ENCODE results near the gene GUCY2F.

GUCY2F gene

GRCh38 chrX:109360301-109360700, 121.6 kb downstream of the GUCY2F start:
- no peak for DNase-seq (ENCODE audit: low spot score)
- TF ChIP-seq, protein P1, sequence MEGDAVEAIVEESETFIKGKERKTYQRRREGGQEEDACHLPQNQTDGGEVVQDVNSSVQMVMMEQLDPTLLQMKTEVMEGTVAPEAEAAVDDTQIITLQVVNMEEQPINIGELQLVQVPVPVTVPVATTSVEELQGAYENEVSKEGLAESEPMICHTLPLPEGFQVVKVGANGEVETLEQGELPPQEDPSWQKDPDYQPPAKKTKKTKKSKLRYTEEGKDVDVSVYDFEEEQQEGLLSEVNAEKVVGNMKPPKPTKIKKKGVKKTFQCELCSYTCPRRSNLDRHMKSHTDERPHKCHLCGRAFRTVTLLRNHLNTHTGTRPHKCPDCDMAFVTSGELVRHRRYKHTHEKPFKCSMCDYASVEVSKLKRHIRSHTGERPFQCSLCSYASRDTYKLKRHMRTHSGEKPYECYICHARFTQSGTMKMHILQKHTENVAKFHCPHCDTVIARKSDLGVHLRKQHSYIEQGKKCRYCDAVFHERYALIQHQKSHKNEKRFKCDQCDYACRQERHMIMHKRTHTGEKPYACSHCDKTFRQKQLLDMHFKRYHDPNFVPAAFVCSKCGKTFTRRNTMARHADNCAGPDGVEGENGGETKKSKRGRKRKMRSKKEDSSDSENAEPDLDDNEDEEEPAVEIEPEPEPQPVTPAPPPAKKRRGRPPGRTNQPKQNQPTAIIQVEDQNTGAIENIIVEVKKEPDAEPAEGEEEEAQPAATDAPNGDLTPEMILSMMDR (IDR thresholded peaks at IDR 0.05; ENCODE audit: extremely low read depth, missing control alignments), result no peak

- TF ChIP-seq, protein P1 (IDR thresholded peaks at IDR 0.05; ENCODE audit: extremely low read depth, missing control alignments), result no peak
- DNase-seq (ENCODE audit: low spot score), result no peak
Measured at GRCh38 chrX:109357706-109358105, 124.2 kb downstream of the GUCY2F start.

- DNase-seq (ENCODE audit: low spot score), result no peak
- TF ChIP-seq, protein P1 (IDR thresholded peaks at IDR 0.05; ENCODE audit: extremely low read depth, missing control alignments), result no peak
Measured at GRCh38 chrX:109356684-109357083, 125.2 kb downstream of the GUCY2F start.

GRCh38 chrX:109352066-109352588, 129.8 kb downstream of the GUCY2F start:
- no peak for DNase-seq (ENCODE audit: low spot score)
- TF ChIP-seq, protein P1 (IDR thresholded peaks at IDR 0.05; ENCODE audit: extremely low read depth, missing control alignments), result no peak

DNA sequence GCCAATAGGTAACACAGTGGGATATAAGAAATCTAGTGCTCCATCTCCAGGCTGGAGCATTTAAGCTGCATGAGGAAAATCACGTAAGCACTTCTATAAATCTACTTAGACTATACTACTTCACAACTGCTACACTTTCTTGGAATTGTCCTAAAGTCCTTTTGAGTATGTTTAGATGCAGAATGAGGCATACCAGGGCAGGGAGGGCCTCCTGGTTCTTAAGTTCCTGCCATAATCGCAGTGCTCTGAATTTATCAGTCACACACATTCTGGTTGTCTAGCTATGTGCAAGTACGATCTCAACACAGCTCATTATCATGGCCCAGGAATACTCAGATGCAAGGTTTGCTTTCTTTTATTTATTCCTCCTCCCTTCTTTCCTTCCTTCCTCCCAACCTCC, 130.3 kb downstream of the GUCY2F start:
- DNase-seq (ENCODE audit: low spot score), result no peak
- TF ChIP-seq, protein P1 (IDR thresholded peaks at IDR 0.05; ENCODE audit: extremely low read depth, missing control alignments), result no peak

- DNase-seq (ENCODE audit: low spot score), result no peak
- TF ChIP-seq, protein P1 (IDR thresholded peaks at IDR 0.05; ENCODE audit: extremely low read depth, missing control alignments), result no peak
Measured at GRCh38 chrX:109350551-109350950, 131.3 kb downstream of the GUCY2F start.

- DNase-seq (ENCODE audit: low spot score), result no peak
- TF ChIP-seq, protein P1 (IDR thresholded peaks at IDR 0.05; ENCODE audit: extremely low read depth, missing control alignments), result no peak
Measured at GRCh38 chrX:109350051-109350450, 131.8 kb downstream of the GUCY2F start.

Data from GM20000 (cell line).